Uterine smooth muscle cell (primary cell): ENCODE data around the gene CSNK1G2. TPM values are rescaled to one million over a fixed set of nuclear protein-coding genes. Genes with fewer than 3 reads are reported as not detected.

Source experiments
- total RNA-seq: library from RNA; depleted of rRNA; stranded (reverse); fragments of >200 nt; gene quantifications from 2 replicates; pipeline ENCODE4 v1.2.3, GENCODE V29; 2014

The CSNK1G2 gene
- 59.4 and 79.8 TPM in 2 replicates for total RNA-seq

DNA sequence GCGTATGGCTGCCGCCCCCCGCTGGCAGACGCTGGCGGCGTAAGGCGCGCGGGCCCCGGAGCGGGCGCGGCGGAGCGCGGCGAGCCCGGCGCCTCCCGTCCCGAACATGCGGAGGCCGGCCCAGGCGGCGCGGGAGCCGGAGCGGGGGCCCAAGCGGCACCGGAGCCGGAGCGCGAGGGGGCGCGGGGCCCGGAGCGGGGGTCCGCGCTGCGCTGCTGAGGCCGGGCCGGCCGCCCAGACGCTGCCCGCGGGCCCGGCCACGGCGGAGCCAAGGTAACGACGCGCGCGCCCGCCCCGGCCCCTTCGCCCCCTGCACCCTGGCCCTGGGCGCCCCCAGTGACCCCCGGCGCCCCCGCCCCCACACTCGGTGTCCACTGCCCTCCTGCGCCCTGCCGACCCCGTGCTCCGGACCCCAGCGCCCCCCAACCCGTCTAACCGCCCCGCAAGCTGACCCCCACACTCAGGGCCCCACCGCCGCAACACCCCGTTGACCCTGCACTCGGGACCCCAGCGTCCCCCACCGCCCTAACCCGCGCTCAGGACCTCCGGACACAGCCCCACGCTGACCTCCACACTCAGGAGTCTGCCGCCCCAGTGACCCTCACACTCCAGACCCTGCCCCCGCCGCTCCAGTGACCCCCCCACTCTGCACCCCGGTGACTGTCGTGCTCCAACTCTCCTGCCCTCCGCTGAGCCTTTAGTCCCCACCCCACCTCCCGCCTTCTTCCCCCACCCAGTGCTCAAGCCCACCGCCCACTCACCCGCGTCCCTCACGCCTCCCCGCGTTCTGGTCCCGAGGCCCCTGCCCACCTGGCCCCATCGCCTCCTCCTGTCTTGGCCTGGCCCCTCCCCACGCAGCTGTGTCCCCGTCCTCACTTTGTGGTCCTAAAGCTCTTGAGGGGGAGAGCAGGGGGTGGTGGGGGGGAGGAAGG is at the start of gene CSNK1G2:
TSS of gene CSNK1G2 (plus strand) at position 27 of the 932 bp plus-strand sequence. CDS start 28,601 bp downstream, outside the sequence.

DNA sequence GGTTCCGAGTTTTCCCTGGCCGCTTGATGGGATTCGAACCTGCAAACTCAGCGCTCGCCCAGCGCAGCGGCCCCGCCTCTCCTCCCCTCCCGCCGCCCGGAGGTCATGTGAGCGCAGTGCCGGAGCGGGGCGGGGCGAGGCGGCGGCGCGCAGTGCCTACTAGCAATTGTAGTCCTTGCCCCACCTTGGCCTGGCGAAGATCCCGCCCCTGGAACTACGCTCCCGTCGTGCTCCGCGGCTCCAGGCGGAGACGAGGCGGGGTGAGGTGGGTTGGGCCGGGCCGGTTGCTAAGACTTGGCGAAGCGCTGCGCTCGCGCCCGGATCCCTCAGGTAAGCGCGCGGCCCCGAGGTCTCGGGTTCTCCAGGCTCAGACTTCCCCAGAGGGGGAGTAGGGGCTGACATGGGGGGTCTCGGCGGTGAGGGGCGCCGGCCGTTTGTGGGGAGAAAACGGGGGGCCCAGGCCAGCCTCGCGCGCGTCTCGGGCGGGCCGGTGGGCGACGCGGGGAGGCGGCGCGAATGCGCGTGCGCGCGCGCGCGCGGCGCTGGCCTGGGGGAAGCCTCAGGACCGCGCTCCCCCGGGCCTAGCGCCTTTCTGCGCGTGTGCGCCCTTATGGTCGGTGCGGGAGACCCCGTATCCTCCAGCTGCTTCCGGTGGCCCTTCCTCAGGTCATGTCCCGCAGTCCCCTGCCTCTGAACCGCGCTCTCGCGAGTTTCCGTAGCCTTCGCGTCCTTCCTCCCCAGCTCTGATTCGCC is 35.7 kb upstream of the CSNK1G2 start, which contains the start of the genes ADAT3 and SCAMP4:
TSS of gene ADAT3 (plus strand) at position 290 of the 753 bp plus-strand sequence. CDS start 6,649 bp downstream, outside the sequence.
TSS of gene SCAMP4 (plus strand) at position 290 of the 753 bp plus-strand sequence. CDS start 9,621 bp downstream, outside the sequence.

DNA sequence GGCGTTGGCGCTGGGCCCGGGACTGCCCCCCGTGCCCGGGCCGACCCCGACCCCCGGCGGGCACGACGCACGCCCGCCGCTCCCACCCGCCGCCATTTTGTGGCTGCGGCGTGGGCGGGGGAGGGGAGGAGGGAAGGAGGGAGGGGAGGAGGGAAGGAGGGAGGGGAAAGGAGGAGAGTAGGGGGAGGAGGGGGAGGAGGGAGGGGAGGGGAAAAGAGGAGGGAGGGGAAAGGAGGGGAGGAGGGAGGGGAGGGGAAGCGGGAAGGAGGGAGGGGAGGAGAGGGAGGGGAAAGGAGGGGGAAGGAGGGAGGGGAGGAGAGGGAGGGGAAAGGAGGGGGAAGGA is 74.6 kb downstream of the CSNK1G2 start, which contains the start of gene BTBD2:
TSS of gene BTBD2 (minus strand) at position 107 of the 343 bp plus-strand sequence. CDS start at position 96, 11 bp downstream.

Other genes with a start within 250 kb of the CSNK1G2 start
- gene ONECUT3, start 187.7 kb upstream of the CSNK1G2 start, total RNA-seq: not detected in 2 replicates
- gene ATP8B3, start 128.9 kb upstream of the CSNK1G2 start, total RNA-seq: 1.9 and 2.7 TPM in 2 replicates
- 5.6 and 10.8 TPM in 2 replicates for gene REXO1, start 92.7 kb upstream of the CSNK1G2 start, total RNA-seq
- 4.5 and 5.2 TPM in 2 replicates for gene KLF16, start 77.6 kb upstream of the CSNK1G2 start, total RNA-seq
- gene ABHD17A, start 55.7 kb upstream of the CSNK1G2 start, total RNA-seq: 69.7 and 71.1 TPM in 2 replicates
- gene ADAT3, start 35.8 kb upstream of the CSNK1G2 start, total RNA-seq: 3.9 and 4.1 TPM in 2 replicates
- gene SCAMP4, start 35.8 kb upstream of the CSNK1G2 start, total RNA-seq: 36.7 and 39.5 TPM in 2 replicates
- gene BTBD2, start 74.5 kb downstream of the CSNK1G2 start, total RNA-seq: 54.8 and 65.1 TPM in 2 replicates
- gene MKNK2, start 110.1 kb downstream of the CSNK1G2 start, total RNA-seq: 68.3 and 189 TPM in 2 replicates
- 33.5 and 36.7 TPM in 2 replicates for gene MOB3A, start 155.2 kb downstream of the CSNK1G2 start, total RNA-seq
- gene IZUMO4, start 155.7 kb downstream of the CSNK1G2 start, total RNA-seq: 0.89 and 2.1 TPM in 2 replicates
- gene AP3D1, start 210.4 kb downstream of the CSNK1G2 start, total RNA-seq: 109 and 150 TPM in 2 replicates
- 5.4 and 9.4 TPM in 2 replicates for gene DOT1L, start 222.8 kb downstream of the CSNK1G2 start, total RNA-seq